Motor neuron (in vitro differentiated cells): Measurements from ENCODE around the gene SLC25A19. TPM values are rescaled to one million over a fixed set of nuclear protein-coding genes. Genes with fewer than 3 reads are reported as not detected.

ENCODE experiments used
- ATAC-seq, 8 experiments: fragments of 200-7000 bp; cut with Tn5 transposase; replicated peaks in 6 of 8; 2 replicates each; pipeline ENCODE4 v1.8.0; 2021; ENCODE audit warnings: mild to moderate bottlenecking in 8 of 8, moderate library complexity in 8 of 8
- H3K27ac ChIP-seq, 2 donors: fragments of 250-450 bp; sonication (Bioruptor Pico); 2 replicates each; pipeline ENCODE4 v1.9.0; 2021; ENCODE audit warnings: antibody characterized with exemption in 2 of 2, mild to moderate bottlenecking in 2 of 2, moderate library complexity in 1 of 2
- H3K4me1 ChIP-seq, 2 donors: fragments of 250-450 bp; sonication (Bioruptor Pico); replicated peaks in 1 of 2; 2 replicates each; pipeline ENCODE4 v1.6.1; 2021; ENCODE audit warnings: antibody characterized with exemption in 2 of 2, mild to moderate bottlenecking in 2 of 2, moderate library complexity in 1 of 2
- H3K4me3 ChIP-seq, 5 donors: fragments of 250-450 bp; sonication (Bioruptor Pico); 2 replicates each; pipeline ENCODE4 v1.9.0; 2021; ENCODE audit warnings: antibody characterized with exemption in 5 of 5, mild to moderate bottlenecking in 5 of 5, moderate library complexity in 4 of 5
- WGBS, 10 experiments: fragments of 450-650 bp; shearing (Covaris generic); methylation state at CpG; one replicate each; pipeline ENCODE4 v1.0.0; 2022; 5-methylcytosine and 5-hydroxymethylcytosine counted together
- in situ Hi-C, 9 experiments: fragments of 400-800 bp; cut with MboI; loops; one replicate each; pipeline ENCODE4 v1.15.0; 2021; ENCODE audit warnings: low sequenced_read_pairs in 9 of 9, low pct_unique_long_range_greater_than_20kb in 2 of 9; ENCODE audit not compliant: unreplicated experiment in 9 of 9
- total RNA-seq, 8 experiments: library from RNA; unstranded; fragments of 300-600 nt; gene quantifications; 2 replicates each; pipeline versions ENCODE4 v1.2.3 to v1.2.4, GENCODE V29; 2022

Gene SLC25A19
- total RNA-seq, result 10 to 100 TPM in 2 of 8 experiments, 1 to 10 TPM in 6; 3.7 to 17.9 (median 5.9) TPM

GRCh38 chr17:75289115-75289831 is at the start of gene SLC25A19:
Gene SLC25A19, minus strand, starts transcription at chr17:75289433. Its CDS starts 2,669 bp downstream, at chr17:75286764.
- in situ Hi-C loops, result loop anchor here in 1 of 9 experiments (25.0 kb wide), 1 partner anchor 123 kb away; the partner anchor contains the start of gene GRB2

GRCh38 chr17:75338335-75338734 is 49.1 kb upstream of the SLC25A19 start:
- no peak for ATAC-seq
- no peak overlapping the region for H3K27ac ChIP-seq
- peaks cover 0 to 2% of the 10 kb centered on the region in 2 donors for H3K4me1 ChIP-seq
- 28 to 100% (median 84%) methylated on average over 3 to 6 of the region's 6 CpGs; no CpG with 5 or more reads in 1 of the 10 experiments for WGBS, 10 experiments
- in situ Hi-C loops, result no loop called here
- H3K4me3 ChIP-seq, result no peak overlapping the region

More at GRCh38 chr17:75289115-75289831, at the start of gene SLC25A19:
- H3K27ac ChIP-seq, result no peak within 1 kb of the TSS
- WGBS, 10 experiments, result 0 to 3% (median 0%) methylated on average over 3 to 14 of the region's 65 CpGs; no CpG with 5 or more reads in 1 of the 10 experiments
- peak within 1 kb of the TSS; percentile 48 to 85 (median 53) for H3K4me3 ChIP-seq
- peaks cover 0 to 3% of the 10 kb centered on the region in 2 donors for H3K4me1 ChIP-seq
- peak; percentile 95 to 98 (median 98) for ATAC-seq

GRCh38 chr17:75335315-75335714 is 46.1 kb upstream of the SLC25A19 start:
- WGBS, 10 experiments, result 29 to 100% (median 79%) methylated on average over 1 to 3 of the region's 3 CpGs; no CpG with 5 or more reads in 2 of the 10 experiments
- Histone ChIP-seq H3K4me1 (peaks cover 0 to 2% of the 10 kb centered on the region in 2 donors), H3K4me3 (no peak overlapping the region), H3K27ac (no peak overlapping the region)
- no peak for ATAC-seq
- in situ Hi-C loops, result no loop called here

- H3K4me3 ChIP-seq, result no peak overlapping the region
- in situ Hi-C loops, result no loop called here
- WGBS, 10 experiments, result 86 to 100% (median 98%) methylated on average over 1 to 3 of the region's 3 CpGs; no CpG with 5 or more reads in 4 of the 10 experiments
- H3K27ac ChIP-seq, result no peak overlapping the region
- ATAC-seq, result no peak
- H3K4me1 ChIP-seq, result peaks cover 0 to 2% of the 10 kb centered on the region in 2 donors
These were observed 45.5 kb upstream of the SLC25A19 start for GRCh38 chr17:75334723-75335122.

GRCh38 chr17:75331671-75332070 is 42.4 kb upstream of the SLC25A19 start:
- Histone ChIP-seq H3K4me1 (peaks cover 0 to 2% of the 10 kb centered on the region in 2 donors), H3K4me3 (no peak overlapping the region), H3K27ac (no peak overlapping the region)
- in situ Hi-C loops, result no loop called here
- 60 to 95% (median 83%) methylated on average over 1 to 4 of the region's 6 CpGs; no CpG with 5 or more reads in 3 of the 10 experiments for WGBS, 10 experiments
- ATAC-seq, result no peak

GRCh38 chr17:75327757-75328156 is 38.5 kb upstream of the SLC25A19 start:
- in situ Hi-C loops, result no loop called here
- Histone ChIP-seq H3K4me1 (no peaks in the 10 kb centered on the region), H3K27ac (no peak overlapping the region), H3K4me3 (no peak overlapping the region)
- ATAC-seq, result peak in 1 of 8 experiments; percentile 30
- 50 to 100% (median 79%) methylated on average over 1 to 2 of the region's 2 CpGs; no CpG with 5 or more reads in 4 of the 10 experiments for WGBS, 10 experiments

GRCh38 chr17:75326226-75326848 is 37.1 kb upstream of the SLC25A19 start:
- in situ Hi-C loops, result no loop called here

GRCh38 chr17:75325827-75326225 is 36.6 kb upstream of the SLC25A19 start:
- in situ Hi-C loops, result no loop called here
- no peak overlapping the region for H3K27ac ChIP-seq

More at GRCh38 chr17:75326226-75326848, 37.1 kb upstream of the SLC25A19 start:
- peak in 3 of 8 experiments; percentile 34 to 78 (median 74) for ATAC-seq
- WGBS, 10 experiments, result 74% methylated on average over 3 of the region's 5 CpGs; no CpG with 5 or more reads in 9 of the 10 experiments
- Histone ChIP-seq H3K4me3 (no peak overlapping the region), H3K4me1 (no peaks in the 10 kb centered on the region), H3K27ac (no peak overlapping the region)

GRCh38 chr17:75325348-75325747 is 36.1 kb upstream of the SLC25A19 start:
- 84 to 100% (median 98%) methylated on average over 1 to 6 of the region's 6 CpGs; no CpG with 5 or more reads in 5 of the 10 experiments for WGBS, 10 experiments
- ATAC-seq, result no peak
- in situ Hi-C loops, result no loop called here
- Histone ChIP-seq H3K27ac (no peak overlapping the region), H3K4me1 (no peaks in the 10 kb centered on the region), H3K4me3 (no peak overlapping the region)

More at GRCh38 chr17:75325827-75326225, 36.6 kb upstream of the SLC25A19 start:
- H3K4me3 ChIP-seq, result no peak overlapping the region
- 40 to 100% (median 77%) methylated on average over 1 to 3 of the region's 7 CpGs; no CpG with 5 or more reads in 2 of the 10 experiments for WGBS, 10 experiments
- H3K4me1 ChIP-seq, result no peaks in the 10 kb centered on the region
- ATAC-seq, result no peak

- WGBS, 10 experiments, result 80 to 100% (median 88%) methylated on average over 1 to 5 of the region's 10 CpGs; no CpG with 5 or more reads in 4 of the 10 experiments
- H3K4me1 ChIP-seq, result no peaks in the 10 kb centered on the region
- H3K27ac ChIP-seq, result no peak overlapping the region
- no peak for ATAC-seq
- H3K4me3 ChIP-seq, result no peak overlapping the region
- in situ Hi-C loops, result loop anchor here in 1 of 9 experiments (25.0 kb wide), 1 partner anchor 91 kb away; the partner anchor contains the start of gene GRB2
These were observed 32.3 kb upstream of the SLC25A19 start for GRCh38 chr17:75321506-75321905.

GRCh38 chr17:75319904-75320691 is 30.9 kb upstream of the SLC25A19 start:
- ATAC-seq, result no peak
- no peak overlapping the region for H3K4me3 ChIP-seq
- H3K4me1 ChIP-seq, result no peaks in the 10 kb centered on the region
- WGBS, 10 experiments, result 82 to 96% (median 91%) methylated on average over 4 to 19 of the region's 20 CpGs
- in situ Hi-C loops, result loop anchor here in 1 of 9 experiments (25.0 kb wide), 1 partner anchor 92 kb away; the partner anchor contains the start of gene GRB2
- H3K27ac ChIP-seq, result no peak overlapping the region

- WGBS, 10 experiments, result 80 to 100% (median 98%) methylated on average over 1 to 5 of the region's 10 CpGs; no CpG with 5 or more reads in 1 of the 10 experiments
- no peak overlapping the region for H3K4me3 ChIP-seq
- H3K27ac ChIP-seq, result no peak overlapping the region
- ATAC-seq, result no peak
- in situ Hi-C loops, result loop anchor here in 1 of 9 experiments (25.0 kb wide), 1 partner anchor 94 kb away; the partner anchor contains the start of gene GRB2
- H3K4me1 ChIP-seq, result no peaks in the 10 kb centered on the region
These were observed 29.5 kb upstream of the SLC25A19 start for GRCh38 chr17:75318615-75319222.
